Fibroblast of skin of left biceps (primary cell): ENCODE results near the gene DGKB.

Experiments
- DNase-seq, 2 experiments: peaks; one replicate each; pipeline ENCODE4 v3.0.0-alpha.2; 2013; ENCODE audit warnings: low read depth in 2 of 2

The DGKB gene

DNA sequence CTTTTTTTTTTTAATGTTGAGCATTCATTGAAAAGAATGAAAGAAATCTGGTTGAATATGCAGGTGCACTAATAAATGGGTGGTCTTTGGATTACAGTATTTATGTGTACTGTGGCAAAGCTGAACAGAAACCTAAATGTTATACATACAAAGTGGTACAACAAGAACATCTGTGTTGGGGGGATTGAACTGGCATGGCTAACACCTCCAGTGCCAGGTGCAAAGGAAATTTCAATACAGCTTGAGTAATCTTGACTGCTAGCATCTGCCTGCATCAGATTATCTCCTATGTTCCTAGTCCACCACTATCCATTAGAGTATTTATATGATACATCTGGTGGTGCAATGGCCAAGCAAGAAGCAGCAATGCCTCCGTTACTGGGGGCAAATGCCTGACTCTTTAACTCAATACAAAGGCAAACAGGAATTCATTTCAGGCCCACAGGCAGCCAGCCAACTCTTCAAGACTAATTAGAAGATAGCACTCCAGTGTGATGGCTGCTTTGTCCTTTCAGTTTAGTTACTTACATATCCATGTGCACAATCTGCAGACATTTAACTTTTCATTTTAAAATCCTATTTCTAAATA lies 692.6 kb downstream of the DGKB start:
- DNase-seq: no peak

DNA sequence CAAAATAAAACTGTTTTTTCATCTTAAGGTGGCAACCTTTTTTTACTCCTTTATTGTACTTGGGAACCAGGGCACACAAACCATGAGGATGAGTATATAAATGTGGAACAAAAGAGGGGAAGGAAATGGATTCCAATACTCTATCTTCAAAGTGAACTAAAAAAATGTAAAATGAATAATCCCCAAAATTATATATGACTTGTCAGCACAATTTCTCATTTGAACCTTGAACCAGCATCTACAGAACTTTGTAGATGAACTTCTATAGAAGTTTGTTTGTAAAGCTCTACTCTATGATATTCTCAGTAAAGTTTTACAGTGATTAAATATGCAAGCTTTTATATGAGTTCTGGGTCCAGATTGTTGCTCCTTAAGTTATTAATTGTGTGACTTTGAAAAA lies 694.8 kb downstream of the DGKB start:
- DNase-seq: no peak

DNA sequence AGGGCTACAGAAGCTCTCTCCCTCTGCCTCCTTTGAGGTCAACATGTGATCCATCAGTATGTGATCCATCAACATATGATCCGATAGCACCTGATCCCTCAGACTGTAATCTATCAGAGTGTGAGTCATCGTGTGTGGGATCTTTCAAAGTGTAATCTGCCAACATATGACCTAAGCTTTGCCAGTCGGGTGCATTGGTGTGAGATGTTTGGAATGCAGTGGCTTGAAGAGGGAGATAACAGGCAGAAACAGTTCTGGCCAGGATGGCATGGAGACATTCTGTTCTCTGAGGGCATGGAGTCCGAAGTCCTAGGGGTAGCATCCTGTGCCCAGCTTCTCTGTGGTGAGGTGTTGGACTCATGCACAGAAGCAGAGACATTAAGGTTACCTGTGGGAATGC lies 695.4 kb downstream of the DGKB start:
- DNase-seq: no peak

DNA sequence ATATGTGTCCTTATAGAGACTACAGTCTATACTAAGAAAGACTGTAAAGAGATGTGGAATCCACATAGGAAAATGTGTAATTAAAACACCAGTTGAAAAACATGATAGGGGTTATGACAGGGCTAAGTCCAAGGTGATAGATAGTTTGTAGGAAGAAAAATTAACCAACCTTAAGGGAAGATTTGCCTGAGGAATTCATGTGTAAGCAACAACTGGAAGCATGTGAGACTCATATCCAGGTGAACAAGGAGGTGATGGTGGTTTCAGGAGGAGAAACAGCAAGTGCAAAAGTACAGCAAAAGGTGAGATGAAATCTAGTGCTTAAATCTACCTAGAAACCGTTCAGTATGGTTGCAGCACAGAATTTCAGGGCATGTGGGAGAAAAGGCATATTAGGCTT lies 696.4 kb downstream of the DGKB start:
- DNase-seq: no peak

DNA sequence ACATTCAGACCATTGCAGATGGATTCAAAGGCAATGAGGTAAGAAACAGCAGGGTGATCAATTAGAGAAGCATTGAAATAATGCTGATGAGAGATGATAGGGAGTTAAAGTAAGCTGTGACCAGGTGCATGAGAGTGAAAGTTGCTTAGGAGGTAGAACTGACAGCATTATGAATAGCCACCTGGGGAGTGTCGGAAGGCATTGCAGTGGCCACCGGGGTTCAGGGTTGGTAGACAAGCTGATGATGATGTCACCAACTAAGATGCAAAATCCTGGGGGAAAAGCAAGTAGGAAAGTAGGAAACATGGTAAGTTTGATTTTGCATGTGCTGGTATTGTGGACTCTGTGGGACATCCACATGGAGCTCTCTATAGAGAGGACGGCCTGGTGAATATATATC lies 701.2 kb downstream of the DGKB start:
- no peak for DNase-seq

DNA sequence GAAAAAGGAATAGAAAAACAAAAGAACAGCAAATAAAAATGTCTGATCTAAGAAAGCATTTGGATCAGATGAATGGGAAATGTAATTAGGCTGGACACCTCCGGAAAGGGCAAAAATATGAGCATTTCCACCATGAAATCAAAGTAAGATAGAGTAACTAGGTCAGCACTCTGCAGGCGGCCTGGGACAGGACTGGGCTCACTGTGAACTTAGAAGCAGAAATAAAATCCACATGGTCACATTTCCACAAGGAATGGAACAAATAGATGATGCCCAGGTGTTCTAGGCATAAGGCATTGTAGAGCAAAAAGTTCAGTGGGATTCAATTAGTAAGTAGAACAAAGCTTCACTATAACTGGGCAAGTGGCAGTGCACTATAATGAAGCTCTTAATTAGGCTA lies 703.2 kb downstream of the DGKB start:
- no peak for DNase-seq

DNA sequence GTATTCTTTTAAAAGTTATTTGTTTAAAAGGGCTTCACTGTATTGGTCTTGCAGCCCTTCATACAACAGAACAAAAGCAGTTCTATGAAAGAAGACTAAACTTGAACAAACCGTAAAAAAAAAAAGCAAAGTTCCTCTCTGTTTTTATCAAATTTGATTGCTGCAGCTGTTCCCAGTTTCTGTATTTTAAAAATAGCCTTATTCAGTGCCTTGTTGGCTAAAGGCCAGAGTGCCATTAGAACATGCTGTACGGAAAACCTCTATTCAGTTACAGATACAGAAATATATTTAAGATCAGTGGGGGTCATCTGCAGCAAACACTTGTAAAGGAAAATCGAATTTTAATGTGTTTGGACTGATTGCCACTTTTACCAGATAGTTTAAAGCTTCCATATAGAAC lies 705.3 kb downstream of the DGKB start:
- no peak for DNase-seq

DNA sequence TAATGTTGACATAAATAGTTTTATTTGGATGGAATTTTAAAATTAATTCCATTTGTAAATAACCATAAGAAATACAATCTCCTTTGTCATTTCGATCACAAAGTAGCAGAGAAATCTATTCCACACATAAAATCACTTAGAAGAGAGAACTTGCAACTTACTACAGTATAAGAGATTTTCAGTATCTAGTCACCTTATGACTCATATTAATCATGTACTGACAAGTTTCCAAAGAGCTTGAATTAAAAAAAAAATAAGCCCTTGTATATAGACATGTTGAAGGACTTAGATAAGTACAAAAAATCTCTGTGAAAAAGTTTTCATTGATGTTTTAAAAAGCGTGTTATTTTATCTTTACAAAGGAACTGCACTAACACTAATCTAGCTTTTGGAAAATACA lies 706.0 kb downstream of the DGKB start:
- no peak for DNase-seq

DNA sequence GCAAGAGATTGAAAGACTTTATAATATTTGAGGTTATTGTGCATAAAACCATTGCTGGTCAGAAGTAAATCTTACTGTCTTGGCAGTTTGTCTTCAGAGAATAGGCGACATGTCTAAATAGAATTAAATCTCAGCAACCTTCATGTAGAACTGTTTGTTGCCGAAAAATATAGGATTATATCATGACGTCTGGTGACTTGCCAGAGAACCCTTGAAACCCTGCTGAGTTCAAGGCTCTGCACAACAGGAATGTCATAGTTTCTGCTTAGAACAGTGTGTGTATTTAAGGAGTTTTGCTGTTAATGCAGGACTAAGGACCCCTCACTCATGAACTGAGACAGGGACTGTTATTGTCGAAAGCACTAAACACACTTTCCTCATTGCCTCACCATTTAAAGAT lies 706.7 kb downstream of the DGKB start:
- no peak for DNase-seq

DNA sequence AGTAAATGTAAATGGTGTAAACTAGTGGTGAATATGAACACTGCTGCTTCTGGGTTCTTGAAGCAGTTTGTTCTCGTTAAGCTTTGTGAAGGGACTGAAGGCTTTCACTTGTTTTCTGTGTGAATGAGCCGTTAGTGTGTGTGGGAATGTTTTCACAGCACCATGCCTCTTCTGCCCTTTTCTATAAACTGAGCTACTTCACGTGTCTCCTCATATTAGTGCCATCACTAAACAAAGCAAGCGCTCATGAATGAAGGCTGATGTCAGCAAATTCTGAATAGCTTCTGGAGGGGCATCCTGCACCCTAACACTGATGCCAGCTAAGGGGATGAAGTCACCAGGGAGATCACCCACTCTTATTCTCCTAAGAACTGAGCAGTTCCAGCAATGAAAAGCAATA lies 707.5 kb downstream of the DGKB start:
- no peak for DNase-seq

DNA sequence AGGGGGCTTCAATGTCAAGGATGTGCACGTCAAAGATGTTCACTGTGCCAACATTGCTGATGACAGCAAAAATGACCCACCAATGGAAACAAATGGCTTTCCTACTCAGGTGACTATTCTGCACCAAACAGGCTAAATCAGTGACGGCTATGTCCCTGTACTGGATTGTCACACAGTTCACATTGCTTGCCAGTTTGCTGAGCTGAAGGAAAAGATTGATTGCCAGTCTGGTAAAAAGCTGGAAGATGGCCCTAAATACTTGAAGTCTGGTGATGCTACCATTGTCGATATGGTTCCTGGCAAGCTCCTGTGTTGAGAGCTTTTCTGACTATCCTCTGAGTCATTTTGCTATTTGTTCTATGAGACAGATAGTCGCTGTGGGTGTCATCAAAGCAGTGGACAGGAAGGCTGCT lies 710.9 kb downstream of the DGKB start:
- DNase-seq: no peak

DNA sequence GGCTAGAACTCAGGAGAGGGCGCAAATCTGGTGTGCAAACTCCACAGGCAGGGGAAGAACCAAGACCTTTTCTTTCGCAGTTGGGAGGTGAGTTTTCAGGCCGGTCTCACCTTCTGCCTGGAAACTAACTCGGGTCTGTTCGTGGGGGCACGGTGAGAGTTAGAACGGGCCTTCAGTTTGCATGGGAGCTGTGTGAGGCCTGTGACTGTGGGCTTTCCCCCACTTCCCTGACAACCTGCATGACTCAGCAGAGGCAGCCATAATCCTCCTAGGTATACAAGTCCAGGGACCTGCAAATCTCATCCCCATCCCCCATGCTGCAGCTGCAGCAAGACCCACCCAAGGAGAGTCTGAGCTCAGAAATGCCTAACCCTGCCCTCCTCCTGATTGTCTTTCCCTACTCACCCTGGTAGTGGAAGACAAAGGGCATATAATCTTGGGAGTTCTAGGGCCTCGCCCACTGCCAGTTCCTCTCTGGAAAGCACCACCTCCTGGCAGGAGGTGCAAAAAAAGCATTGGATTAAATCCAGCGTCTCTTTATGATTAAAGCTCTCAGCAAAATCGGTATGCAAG lies 718.2 kb downstream of the DGKB start:
- DNase-seq: no peak

DNA sequence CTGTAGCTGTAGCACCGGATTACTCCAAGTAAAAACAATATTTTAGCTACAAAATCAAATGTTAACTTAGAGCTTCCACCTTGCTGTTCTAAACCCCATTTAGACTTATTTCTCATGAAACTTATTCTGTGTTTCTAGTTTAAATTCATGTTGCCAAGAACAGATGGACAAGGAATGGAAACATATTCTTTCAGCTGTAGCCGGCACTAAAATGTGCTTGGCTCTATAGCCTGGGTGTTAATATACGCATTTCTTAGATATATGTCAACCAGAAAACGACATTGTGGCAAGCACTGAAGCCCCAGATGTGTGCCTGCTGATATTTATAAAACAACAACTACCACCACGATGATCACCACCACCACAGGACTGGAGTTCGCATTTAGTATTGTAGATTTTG lies 722.8 kb downstream of the DGKB start:
- DNase-seq: no peak

DNA sequence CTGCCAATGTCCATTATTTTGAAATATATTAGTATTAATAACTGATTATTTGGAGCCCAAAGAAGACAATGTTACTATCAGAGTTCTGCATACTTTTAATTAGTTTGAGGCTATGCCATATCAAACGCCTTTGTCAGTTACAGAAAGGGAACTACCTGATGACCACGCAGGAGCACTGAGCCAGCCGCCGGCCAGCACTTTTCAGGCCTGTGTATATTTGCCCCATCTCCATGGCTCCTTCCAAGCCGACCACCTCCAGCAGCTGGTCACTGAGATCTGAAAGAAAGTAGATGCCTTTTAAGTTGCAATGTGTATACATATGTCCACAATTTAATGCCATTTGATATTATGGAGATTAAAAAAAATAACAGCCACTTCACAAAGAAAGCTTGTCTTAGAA lies 724.7 kb downstream of the DGKB start:
- no peak for DNase-seq

DNA sequence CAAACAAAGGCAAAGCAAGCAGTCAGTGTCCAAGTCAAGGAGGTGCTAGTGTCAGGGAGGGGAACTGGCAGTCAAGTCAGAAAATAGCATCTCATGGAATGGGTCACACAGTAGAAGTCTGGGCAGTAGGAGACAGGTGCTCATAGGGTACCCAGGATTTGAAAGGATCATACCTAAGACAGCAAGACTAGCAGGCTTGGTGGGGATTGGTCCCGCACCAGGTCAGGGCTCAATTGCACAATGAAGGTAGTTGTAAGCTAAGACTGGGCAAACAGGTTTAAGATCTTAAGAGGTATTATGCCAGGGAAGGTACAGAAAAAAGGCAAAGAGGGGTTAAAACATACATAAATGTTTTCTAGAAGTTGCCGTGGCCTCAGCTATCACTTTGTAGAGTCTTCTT lies 731.7 kb downstream of the DGKB start:
- no peak for DNase-seq

DNA sequence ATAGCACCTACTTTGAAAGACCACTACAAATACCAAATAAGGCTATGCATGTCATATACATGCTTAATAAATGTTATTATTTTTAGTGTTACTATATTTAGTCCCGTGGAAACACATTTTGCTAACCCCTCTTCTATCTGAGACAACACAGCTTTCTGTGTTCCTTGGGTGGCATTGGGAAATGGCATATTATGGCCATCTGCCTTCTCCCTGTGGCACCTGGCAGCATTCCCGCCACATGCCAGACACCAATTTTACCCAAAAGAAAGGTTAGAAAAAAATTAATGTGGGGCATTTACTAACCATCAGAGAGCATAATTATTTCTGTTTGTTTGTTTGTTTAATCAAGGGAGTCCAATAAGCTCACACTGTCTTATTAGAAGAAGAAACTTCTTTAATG lies 744.4 kb downstream of the DGKB start:
- DNase-seq: no peak

DNA sequence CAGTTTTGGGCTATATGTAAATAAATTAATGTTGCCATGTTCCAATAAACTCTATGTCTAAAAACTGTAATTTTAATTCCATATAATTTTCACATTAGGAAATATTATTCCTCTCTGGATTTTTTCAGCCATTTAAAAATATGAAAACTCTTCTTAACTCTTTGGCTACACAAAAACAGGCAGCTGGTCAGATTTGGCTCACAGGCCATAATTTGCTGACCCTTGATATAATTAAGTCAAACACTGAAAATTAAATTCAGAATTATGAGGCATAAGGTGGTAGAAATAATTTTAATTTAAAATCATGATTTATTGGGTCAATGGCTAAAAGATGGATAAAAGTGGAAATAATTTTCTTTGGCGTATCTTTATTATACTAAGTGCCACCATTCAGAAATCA lies 746.1 kb downstream of the DGKB start:
- DNase-seq: no peak

DNA sequence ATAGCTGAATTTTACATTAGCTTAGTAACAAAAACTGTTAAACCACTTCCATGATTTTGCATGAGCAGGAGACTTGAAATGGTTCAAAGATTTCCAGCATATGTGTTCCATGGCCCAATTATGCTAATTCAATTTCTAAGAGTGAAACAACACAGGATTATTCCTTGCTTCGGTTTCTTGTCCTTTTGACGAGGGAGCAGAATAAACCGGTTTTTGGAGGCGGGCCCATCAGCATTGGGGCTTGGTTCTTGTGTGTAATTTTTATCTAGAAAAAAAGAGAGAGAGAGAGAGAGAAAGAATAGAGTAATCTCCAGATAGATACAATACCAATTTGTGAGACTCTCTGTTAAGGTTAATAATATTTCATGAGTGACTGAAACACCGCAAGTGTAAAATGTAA lies 753.6 kb downstream of the DGKB start:
- no peak for DNase-seq

DNA sequence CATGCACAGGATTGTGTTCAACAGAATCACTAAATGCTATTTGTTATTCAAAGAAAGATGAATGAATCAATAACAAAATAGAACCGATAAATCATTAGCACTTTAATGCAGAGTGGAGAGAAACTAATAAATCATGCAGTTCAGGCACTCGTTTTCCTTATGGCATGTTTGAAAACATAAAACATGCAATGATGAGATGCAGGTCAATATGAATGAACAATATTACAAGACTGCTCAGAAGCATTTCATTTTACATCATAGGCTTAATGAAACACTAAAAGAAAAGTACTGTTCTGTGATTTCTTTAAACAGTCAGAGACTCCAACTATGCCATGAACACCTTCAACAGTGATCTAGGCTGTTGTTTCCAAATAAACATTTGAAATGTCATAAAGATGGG lies 755.0 kb downstream of the DGKB start:
- DNase-seq: no peak

DNA sequence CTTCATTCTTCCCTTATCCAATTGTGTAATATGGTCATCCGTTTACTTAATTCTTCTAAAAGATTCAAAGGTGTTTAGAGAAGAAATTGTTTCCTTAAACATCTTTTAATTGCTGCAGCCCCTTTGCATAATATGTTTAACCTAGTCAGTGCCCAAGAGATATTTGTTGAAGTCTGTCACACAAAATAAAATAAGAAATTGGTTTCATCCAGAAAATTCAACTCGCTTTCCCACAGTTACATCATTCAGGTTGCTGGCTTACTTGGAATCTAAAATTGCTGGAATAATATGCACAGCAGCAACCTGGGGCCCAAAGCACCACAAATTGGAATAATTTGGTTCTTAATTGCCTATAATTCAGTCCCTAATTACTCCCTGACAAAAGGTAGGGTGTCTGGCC lies 758.0 kb downstream of the DGKB start:
- DNase-seq: no peak

DNA sequence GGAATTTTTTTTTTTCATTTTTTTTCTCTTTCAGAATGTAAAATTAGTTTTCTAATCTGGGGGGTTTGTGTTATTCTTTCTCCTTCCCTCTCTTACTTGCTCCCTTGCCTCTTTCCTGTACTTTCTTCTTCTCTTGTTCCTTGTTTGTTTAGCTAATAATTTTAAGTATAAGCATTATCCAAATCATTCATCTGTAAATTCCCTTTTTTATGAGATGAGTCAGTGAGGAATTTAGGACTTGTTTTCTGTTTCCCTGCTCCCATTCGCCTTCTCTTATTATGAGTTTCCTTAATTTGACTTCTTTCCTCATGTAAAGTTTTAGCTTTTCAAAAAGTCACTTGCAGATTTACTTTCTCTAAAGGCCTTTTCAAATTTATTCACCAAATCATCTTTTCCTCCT lies 758.4 kb downstream of the DGKB start:
- no peak for DNase-seq

DNA sequence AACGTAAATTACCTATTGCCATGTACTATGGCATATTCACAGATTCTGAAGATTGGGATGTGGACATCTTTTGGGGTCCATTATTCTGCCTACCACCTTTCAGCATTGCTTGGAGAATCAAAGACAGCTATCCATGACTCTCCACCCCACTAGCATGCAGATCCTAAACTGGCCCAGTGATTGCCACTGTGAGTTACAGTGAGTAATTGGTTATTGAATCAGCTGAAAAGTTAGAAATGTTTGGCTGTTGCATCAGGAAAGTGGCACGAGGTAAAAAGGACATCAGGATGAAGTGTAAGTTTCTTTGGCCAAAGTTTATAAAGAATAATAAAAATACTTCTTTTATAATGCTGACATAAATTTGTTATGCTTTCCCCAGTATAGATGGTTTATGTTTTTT lies 764.9 kb downstream of the DGKB start:
- DNase-seq: no peak

DNA sequence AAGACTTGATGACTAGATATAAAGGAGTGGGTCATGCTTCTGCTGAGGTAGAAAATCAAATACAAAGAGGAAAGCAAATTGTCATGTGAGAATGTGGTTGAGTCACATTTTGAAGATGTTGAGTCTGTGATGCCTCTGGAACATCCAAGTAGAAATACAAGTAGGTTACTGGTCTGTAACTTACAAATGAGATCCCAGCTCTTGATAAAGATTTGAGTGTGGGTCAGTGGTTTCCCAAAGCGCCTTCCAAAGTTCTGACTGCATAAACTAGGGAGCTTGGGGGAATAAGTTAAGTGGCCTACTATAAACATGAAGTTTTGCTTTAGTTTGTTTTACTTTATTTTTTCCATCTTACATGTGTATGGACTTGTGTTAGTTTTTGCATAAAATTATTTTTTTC lies 768.8 kb downstream of the DGKB start:
- DNase-seq: no peak

DNA sequence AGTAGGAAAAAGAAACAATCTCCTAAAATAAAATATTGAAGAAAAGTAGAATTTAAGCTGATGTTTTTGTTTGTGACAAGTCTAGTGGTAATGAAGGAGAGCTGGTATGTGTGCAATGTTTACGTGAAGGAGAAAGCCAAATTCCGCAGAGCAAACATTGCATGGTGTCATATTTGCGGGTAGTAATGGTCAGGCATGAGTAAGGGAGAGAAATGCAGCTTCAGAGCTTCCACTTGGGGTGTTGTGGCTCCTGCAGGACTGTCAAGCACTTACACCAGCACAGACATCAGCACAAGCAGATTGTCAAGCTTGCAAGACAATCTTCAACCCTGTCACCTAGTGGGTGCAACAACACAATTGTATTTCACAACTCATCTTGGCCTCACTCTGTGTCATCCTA lies 776.6 kb downstream of the DGKB start:
- no peak for DNase-seq
